ENCODE measurements around the gene MTHFD2.
A peak's percentile ranks its signal among the peaks of the same experiment; 100 is the strongest.

The MTHFD2 gene

GRCh38 chr2:74232426-74232825 lies 34.0 kb downstream of the MTHFD2 start:
- DNase-seq: no peak

DNA sequence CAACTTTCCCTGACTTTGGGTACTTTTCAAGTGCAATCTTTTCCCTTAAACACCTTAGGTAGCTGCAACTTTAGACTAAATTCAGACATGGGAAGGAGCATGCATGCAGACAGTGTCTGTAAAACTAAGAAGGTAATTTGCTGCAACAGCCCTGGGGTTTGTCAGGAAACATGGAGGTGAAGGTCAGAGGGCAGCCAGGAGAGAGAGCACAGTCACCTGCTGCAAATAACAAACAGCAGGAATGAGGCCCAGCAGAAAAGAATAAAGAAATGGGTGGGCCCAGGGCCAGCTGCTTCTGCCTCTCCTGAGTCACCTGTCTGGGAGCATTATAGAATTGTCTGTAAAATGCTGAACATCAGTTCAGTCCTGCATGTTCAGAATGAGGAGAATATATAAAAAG lies 35.2 kb downstream of the MTHFD2 start:
- no peak for DNase-seq

DNA sequence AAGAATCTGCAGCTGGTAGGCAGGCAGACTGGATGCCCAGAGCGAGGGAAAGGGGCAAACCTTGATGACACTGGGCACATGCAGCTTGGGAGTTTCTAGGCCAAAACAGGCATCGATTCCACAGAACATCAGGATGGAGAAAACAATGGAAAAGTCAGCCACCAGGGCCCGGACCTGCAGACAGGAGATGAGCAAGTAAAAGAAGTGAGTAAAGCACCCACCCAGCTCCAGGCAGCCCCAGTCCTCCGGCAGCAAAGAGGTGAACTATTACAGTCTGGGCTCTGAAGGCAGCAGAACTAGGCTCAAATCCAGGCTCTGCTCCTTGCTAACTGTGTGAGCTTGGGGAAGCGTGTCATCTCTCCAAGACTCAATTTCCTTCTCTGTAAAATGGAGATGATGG lies 36.6 kb downstream of the MTHFD2 start:
- DNase-seq: no peak

DNA sequence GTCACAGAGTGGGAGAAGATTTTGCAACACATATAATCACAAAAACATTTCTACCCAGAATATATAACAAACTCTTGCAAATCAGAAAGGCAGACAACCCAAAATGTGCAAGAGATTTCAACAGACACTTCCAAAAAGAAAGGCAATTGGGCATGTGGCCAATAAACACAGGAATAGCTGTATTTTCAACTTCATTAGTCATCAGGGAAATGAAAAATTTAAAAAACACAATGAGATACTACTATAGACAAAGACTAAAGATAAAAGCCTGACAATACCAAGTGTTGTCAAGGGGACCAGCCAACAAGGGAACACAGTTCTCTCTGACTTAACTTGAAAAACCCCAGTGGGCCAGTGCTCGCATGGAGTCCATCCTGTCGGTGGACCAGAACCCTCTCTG lies 40.5 kb downstream of the MTHFD2 start:
- no peak for DNase-seq

GRCh38 chr2:74239346-74239745 lies 40.9 kb downstream of the MTHFD2 start:
- DNase-seq: no peak

GRCh38 chr2:74242354-74243071 lies 44.1 kb downstream of the MTHFD2 start:
- no peak for DNase-seq

GRCh38 chr2:74244286-74244685 lies 45.9 kb downstream of the MTHFD2 start:
- no peak for DNase-seq

GRCh38 chr2:74246496-74247195 lies 48.2 kb downstream of the MTHFD2 start:
- no peak for DNase-seq

- DNase-seq: no peak
These were observed 51.1 kb downstream of the MTHFD2 start for GRCh38 chr2:74249406-74250122.

- DNase-seq: peak; percentile 50
These were observed 51.8 kb downstream of the MTHFD2 start for GRCh38 chr2:74250189-74250631.

DNA sequence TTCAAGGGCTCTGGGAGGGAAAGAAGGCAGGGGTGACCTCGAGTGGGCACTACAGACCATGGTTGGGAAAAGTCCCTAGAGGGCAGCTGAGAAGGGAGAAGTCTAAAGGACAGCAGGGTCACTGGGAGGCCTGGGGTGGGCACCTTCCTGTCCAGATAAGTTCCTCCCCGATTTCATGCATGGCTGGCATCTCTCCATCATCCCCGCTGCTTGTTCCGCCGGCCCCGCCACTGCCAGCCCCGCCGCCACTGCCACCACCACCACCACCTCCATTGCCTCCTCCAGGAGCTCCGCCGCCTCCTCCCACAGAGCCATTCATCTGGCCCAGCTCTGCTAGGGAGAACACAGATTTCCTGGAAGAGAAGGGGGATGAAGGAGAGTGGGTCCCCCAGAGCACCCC lies 53.6 kb downstream of the MTHFD2 start:
- no peak for DNase-seq

DNA sequence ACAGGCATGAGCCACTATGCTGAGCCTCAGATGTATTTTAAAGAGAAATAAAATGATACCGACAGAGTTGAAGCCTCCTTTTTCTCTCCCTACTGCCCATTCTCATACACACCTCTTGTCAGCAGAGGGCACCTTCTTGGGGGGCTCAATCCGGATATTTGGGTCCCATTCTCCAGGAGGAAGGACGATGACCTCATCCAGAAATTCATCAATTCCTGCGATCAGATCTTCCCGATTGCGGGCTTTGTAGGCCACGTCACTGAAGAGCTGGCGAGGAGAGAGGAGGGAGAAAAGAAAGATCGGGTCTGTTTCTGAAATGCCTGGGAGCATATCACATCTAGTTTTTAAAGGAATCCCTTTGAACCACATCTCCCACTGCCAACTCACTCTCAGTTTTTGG lies 54.4 kb downstream of the MTHFD2 start:
- DNase-seq: no peak

- no peak for DNase-seq
These were observed 55.0 kb downstream of the MTHFD2 start for GRCh38 chr2:74253306-74253970.

DNA sequence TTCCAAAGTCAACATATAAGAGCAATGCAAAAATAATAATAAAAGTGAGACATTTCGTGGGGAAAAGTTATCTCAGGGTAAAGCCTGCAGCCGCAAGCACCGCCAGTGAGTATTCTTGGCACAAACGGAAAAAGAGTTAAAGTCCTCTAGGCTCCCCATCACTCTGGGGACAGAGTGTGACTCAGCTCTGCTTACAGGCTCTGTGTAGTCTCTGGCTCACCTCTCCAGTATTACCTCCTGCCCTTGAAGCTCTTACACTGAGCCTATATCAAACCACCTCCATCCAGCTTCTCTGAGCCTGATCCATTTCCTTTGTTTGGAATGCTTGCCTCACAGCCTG lies 55.5 kb downstream of the MTHFD2 start:
- no peak for DNase-seq

DNA sequence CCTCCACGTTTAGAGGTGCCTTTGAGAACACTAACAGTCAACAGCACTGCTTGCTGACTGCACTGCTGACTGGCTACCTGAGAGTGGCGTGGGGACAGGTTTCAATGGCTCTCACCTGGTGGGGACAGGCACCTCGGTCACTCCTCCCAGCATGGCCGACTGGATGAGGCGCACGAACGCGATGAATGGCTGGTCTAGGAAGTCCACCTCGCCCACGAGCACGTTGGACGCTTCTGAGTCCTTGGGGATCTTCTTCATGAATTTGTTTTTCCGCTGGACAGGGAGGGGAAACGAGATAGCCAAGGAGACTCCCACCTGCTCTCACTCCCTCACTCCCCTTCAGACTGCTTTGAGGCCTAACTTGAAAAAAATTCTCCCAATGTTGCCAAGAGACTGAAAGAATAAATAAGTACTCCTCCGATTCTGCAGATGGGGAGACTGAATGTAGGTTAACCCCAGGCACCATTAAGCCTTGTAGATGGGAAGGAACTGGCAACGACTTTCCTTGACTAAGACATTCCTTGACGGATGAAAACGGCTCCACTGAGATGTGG lies 57.3 kb downstream of the MTHFD2 start:
- no peak for DNase-seq

- no peak for DNase-seq
These were observed 60.8 kb downstream of the MTHFD2 start for GRCh38 chr2:74259191-74259590.

- DNase-seq: no peak
These were observed 61.3 kb downstream of the MTHFD2 start for GRCh38 chr2:74259733-74260132.

GRCh38 chr2:74260495-74260894 lies 62.1 kb downstream of the MTHFD2 start:
- DNase-seq: no peak

DNA sequence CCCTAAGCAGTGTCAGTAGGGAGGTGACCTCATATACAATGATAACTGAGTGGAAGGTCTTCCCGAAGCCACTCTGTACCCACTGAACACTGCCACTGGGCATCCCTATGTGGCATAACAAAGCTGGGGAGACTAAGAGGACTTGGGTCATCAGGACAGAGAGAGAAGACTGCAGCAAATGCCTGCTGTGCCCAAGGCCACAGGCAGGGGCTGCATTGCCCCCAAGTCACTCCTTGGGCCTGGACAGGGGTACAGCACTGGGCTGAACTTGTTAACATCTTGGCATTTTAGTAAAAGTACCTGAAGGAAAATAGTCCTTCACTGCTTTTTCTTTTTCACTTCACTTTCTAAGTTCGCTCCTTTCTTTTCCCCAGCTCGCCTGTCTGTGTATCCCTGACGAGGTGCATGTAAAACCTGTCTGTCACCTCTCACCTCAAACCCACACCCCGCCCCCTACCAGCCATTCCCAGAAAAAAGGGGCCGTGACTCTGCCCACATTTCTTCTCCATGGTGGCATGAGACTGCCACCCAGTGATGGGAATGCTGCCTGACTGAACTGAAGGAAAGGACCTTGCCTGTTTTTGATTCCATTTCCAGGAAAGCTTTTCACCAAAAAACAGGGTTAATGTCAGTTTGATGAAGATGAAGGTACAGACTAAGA lies 62.9 kb downstream of the MTHFD2 start:
- no peak for DNase-seq

GRCh38 chr2:74262681-74263080 lies 64.3 kb downstream of the MTHFD2 start:
- no peak for DNase-seq

DNA sequence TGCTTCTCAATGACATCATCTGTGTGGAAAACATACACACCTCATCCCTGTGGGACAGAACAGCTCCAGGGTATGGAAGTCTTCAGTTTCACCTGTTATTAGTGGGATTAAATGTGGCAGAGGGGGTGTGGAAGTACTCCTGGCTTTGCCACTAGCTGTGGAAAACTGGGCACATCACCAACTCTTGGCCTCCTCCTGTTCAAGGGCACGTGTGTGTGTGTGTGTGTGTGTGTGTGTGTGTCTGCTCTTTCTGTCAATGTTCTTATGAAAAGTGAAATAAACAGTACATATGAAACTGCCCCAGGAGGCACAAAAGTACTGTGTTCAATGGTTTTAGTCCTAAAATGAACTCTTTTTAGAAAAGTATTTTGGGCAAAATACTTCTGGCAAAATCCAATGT lies 65.9 kb downstream of the MTHFD2 start:
- DNase-seq: no peak

- DNase-seq: peak; percentile 32
These were observed 68.7 kb downstream of the MTHFD2 start for GRCh38 chr2:74267068-74267467.

All from T-helper 9 cell (primary cell).